NCI-H2107 treated with DMSO at 0.1 percent for 48 hours (cell line): Measurements from ENCODE around the gene CREM.

Source experiments
- DNase-seq: peaks from one replicate; lab custom pipeline; 2025; ENCODE audit not compliant: unreplicated experiment; lab: John Stamatoyannopoulos, UW

CREM gene

DNA sequence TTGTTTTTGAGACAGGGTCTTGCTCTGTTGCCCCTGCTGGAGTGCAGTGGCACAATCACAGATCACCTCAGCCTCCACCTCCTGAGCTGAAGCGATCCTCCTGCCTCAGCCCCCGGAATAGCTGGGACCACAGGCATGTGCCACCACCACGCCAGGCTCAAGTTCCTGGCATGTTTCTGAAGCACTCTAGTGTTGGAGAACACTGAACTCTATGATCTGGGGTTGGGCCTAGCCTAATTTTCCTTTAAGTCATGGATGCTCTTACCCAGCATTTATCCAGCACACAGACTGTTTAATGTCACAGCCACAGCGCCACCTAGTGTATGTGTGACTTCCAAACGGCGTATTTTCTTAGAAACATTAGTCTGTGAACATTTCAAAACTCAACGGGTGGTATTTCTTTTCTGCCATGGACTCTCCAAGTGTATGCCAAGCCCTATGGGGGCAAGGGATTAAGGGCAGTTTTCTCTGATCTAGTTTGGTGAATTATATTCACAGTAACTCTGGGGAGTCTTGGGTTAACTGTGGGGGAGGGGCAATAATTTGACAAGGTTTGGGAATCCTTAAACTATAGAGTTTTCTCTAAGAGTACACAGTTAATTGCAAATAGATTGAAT, 91.8 kb downstream of the CREM start:
- peak; percentile 65 for DNase-seq

DNA sequence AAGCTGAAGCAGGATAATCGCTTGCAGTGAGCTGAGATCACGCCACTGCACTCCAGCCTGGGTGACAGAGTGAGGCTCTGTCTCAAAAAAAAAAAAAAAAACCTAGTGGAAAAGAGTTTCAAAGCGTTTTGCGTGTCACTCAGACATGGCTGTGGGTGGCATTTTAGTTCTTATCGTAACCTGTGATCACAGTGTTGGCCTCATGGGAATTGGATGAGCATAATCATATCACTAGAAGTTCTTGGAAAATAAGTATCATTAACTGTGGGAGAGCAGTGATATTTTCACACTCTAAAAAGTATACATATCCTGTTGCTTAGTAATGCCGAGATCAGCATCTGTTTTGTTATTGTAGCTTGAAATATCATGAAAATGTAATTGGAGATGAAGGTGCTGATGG, 92.6 kb downstream of the CREM start:
- no peak for DNase-seq

DNA sequence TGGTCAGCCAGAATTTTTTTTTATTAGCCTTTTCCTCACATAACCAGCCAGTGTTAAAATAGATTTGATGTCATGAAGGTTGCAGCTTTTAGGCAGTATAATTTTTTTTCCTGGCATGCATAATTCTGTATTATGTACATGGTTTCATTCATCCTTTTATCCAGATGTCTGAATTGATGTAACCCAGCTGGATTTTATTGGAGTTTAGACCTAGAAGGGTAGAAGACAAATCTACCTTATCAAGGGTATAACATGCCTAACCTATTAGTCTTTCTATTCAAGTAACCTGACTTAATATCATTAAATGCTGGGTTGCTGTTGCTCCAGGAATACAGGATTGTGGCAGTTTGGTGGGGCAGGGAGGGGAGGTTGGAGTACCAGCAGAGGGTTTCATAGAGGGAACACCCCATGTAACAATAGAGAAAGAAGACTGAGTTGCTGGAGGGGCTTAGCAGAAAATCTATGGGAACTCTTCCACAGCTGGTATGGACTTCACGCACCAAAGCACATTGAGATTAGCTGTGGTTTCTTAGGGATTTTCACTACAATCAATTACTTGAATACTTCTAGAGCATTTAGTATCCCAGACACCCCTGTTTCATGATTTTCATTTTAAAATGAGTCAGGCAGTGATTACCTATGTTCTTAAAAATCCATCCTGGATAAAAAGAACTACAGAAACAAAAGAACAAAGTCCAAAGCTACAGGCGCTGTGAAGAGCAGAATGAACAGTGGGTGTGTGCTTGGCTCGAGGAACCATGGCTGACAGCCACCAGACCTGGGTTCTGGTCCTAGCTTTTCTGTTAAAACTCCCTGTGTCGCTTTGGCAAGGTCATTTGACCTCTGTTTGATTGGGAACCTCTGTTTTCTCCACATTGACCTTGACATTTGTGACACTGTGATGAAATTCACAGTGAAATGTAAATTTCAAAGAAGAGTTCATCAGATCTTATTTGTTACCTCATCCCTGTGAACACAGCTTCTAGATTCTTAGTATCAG, 93.5 kb downstream of the CREM start:
- DNase-seq = no peak

DNA sequence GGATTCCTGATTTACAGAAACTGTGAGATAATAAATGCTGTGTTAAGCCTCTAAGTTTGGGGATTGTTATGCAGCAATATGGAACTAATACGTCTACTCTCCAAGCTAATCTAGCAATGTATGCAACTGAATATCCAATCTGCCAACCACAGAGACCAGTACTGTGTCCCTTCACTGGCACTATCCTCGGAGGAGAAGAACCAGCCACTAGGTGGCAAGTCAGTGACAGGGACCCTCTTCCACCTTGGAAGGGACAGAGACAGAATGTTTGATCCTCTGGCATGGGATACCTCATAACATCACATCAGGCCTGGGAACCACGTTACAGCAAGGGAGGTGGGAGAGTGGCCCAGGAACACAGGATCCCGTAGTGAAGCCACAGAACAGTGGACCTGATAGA, 96.4 kb downstream of the CREM start:
- DNase-seq = no peak

DNA sequence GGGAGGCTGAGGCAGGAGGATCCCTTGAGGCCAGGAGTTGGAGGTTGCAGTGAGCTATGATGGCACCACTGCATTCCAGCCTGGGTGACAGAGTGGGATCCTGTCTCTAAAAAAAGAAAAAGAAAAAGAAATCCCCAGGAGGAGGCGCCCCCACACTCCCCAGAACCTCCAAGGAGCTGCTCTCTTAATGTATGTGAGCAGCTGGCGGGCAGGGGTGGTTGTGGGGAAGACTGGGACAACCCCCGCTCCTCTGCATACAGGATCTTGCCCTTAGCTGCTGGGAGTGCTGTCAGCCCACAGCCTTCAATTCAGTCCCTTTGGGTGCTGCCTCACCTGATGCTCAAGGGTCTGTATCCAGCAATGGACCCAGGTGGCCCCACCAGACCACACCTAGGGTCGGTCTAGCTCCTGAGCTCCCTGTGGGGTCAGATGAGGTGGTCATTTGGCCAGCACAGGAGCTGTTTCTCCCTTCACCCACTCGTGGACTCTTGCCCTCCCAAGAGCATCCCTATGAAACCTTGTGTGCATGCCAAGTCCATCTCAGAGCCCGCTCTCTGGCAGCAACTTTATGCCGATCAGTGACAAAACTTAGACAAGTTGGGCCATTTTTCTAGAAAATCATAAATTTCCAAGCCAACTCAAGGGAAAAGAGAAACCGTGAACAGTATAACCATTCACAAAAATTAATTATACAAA, 97.5 kb downstream of the CREM start:
- DNase-seq = no peak

DNA sequence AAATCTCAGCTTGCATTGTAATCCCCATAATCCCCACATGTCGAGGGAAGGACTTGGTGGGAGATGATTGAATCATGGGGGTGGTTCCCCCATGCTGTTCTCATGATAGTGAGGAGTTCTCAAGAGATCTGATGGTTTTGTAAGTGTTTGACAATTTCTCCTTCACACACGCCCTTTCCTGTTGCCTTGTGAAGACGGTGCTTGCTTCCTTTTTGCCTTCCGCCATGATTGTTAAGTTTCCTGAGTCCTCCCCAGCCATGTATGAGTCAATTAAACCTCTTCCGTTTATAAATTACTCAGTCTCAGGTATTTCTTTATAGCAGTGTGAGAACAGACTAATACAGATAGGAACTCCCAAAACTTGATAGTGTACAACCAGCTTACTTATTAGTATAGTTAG, 98.6 kb downstream of the CREM start:
- no peak for DNase-seq

DNA sequence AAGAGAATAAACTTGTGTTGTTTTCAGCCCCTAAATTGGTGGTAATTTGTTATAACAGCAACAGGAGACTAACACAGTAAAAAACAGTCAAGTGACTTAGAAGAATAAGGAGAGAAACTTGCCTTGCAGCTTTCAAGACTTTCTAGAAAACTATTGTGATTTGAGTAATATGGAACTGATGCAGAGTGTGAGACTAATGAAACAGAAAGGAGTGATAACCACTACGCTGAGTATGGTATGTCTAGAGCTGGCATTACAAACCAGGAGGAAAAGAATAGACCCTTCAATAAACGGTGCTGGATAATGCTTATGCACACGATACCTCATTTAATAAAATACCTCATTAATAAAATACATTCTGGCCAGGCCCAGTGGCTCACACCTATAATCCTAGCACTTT, 99.9 kb downstream of the CREM start:
- no peak for DNase-seq

DNA sequence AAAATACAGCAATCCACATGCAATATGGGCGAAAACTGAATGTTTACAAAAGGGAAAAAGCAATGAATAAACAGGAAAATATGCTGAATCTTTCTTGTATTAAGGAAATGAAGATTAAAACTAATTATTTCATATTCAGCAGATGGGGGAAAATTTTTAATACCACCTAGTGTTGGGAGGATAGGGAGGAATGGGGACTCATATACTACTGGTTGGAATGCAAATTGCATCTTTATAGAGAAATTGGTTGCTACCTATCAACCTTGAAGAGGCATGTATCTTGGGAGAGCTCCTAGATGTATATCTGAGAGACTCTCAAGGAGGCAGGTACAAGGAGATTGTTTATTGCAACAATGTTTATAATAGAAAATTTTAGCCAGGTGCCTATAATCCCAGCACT, 101.4 kb downstream of the CREM start:
- DNase-seq = no peak

DNA sequence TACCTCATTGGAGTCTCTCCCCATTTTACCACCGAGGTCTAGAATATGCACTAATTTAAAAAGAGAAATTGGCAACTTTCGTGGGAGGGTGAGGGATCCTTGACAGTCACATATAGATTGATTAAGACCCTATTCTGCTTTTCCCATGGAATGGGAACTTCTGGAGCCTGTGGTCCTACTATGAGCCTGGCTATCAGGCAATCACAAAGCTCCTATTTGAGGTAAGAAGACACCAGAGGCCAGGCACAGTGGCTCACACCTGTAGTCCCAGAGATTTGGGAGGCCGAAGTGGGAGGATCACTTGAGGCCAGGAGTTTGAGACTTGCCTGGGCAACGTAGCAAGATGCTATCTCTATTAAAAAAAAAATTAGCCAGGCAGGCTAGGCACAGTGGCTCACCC, 105.0 kb downstream of the CREM start:
- no peak for DNase-seq

DNA sequence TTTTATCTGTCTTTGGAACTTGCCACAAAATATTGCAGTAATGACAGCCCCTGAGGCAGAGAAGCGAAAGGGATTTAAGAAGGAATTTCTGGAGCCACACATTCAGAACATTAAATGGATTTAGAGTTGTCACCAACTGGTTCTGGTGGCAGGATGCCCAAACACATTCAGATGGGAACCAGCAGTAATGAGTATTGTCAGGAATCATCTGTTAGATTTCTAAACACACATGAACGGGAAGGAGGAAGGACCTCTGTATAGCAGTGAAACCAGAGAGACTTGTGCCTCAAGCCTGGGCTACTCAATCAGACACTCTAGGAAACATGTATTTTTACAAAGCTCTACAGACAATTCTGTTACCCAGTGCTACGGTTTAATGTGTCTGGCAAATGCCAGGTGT, 105.9 kb downstream of the CREM start:
- DNase-seq = no peak

DNA sequence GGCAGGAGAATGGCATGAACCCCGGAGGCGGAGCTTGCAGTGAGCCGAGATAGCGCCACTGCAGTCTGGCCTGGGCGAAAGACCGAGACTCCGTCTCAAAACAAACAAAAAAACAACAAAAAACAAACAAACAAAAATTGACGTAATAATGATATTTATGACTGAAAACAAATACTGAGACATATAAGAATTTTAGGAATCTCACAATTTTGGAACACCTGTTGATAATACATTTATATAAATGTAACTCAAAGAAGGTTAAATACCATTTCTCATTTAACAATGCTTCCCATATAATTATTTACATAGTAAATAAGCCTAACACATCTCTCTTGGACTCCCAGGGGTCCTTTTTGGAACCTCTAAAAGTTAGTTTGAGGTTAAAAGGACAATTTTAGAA, 107.4 kb downstream of the CREM start:
- DNase-seq = no peak

DNA sequence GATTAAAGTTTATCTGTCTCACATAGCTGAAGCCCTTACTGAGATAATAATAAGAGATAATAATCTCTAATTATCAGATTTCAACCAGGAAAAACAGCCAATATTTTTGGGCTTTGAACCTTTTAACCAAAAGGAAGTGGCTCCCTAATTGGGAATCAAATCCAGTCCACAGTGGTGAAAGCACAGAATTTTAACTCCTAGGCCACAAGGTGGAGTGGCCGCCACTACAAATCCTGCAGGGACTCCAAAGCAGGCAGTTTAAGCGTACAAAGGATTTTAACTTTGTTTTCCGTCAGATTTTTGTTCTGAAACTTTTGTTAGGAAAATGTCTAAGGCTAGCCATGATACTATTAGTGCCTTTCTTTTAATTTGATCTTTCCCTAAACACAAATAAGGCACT, 110.1 kb downstream of the CREM start:
- DNase-seq = no peak

DNA sequence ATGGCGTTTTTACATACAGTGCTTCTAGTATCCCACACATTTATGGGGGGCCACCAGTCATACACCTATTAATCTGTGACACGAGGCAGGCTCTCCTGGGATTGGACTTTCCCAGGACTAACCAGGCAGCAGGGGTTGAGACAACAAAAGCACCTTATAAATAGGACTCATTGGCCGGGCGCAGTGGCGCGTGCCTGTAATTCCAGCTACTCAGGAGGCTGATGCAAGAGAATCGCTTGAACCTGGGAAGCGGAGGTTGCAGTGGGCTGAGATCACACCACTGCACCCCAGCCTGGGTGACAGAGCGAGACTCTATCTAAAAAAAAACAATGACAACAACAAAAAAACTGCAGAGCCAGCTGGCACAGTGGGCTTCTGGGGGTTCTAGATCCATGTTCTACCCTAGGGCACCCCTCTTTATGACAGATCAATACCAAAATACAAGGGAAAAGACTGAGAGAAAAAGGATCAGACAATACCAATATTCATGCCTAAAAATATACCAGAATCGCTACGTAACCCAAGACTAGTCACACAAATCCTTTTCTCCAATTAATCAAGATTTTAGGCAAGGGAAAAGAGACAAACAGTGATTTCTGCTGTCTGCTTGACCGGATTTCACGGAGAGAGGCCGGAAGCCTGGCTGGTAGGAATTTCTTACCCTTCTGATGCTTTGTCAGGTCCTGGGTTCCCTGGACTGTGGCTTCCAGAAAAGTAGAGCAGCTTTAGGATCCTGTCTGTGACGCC, 111.3 kb downstream of the CREM start:
- DNase-seq = peak; percentile 33

DNA sequence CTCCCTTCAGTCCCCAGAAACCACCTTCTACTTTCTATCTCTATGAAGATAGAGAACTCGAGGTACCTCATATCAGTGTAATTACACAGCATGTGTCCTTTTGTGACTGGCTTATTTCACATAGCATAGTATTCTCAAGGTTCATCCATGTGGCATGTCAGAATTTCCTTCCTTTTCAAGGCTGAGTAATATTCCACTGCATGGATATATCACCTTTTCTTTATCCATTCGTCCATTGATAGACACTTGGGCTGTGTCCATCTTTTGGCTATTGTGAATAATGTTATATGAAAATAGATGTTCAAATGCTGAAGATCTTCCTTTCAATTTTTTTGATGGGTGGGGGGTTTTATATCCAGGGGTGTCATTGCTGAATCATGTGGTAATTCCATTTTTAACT, 117.9 kb downstream of the CREM start:
- DNase-seq = no peak

DNA sequence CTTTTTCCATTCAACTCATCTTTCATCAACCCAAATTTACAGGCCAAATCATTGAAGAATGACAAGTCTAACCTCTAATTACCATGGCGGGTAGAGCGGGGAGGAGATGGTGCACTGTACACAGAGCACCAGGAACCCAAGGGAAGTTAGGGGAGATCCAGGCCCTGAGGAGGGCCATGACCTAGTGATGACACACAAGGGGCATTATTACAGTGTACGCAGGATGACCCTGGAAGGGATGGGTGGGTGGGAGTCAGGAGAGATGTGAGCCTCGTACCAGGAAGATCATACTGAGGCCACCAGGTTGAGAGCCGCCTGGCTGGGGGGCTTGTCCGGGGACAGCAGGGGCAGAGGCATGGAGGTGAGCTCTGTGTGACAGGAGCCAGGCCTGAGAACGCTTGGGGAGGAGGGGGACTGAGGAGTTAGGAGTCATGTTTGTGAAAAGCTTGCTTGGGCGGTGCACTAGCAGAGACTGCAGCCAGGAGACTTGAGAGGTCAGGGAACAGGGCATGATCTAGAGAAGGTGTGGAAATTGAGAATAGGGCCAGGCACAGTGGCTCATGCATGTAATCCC, 120.2 kb downstream of the CREM start:
- DNase-seq = no peak

DNA sequence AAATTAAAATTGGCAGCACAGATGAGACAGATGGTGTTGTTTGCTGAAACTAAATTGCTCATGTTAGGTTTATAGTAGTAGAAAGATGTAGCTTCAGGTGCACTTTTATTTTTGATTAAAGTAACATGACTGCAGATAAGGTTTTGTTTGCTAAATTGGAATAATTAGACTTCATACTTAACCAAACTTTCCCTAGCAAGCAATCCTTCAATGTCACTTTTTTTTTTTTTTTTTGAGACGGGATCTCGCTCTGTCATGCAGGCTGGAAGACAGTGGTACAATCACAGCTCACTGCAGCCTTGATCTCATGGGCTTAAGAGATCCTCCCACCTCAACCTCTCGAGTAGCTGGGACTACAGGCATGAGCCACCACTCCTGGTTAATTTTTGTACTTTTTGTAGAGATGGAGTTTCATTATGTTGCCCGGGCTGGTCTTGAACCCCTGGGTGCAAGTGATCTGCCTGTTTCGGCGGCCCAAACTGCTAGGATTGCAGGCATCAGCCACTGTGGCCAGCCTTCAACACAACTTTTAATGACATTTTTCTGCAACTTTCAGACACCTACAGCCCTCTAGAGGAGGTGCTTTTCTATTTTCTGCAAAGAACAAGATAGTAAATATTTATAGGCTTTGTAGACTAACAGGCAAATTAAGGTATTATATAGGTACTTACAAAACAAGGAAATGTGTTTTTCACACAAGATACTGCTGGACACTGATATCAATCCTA, 124.9 kb downstream of the CREM start:
- DNase-seq = no peak

DNA sequence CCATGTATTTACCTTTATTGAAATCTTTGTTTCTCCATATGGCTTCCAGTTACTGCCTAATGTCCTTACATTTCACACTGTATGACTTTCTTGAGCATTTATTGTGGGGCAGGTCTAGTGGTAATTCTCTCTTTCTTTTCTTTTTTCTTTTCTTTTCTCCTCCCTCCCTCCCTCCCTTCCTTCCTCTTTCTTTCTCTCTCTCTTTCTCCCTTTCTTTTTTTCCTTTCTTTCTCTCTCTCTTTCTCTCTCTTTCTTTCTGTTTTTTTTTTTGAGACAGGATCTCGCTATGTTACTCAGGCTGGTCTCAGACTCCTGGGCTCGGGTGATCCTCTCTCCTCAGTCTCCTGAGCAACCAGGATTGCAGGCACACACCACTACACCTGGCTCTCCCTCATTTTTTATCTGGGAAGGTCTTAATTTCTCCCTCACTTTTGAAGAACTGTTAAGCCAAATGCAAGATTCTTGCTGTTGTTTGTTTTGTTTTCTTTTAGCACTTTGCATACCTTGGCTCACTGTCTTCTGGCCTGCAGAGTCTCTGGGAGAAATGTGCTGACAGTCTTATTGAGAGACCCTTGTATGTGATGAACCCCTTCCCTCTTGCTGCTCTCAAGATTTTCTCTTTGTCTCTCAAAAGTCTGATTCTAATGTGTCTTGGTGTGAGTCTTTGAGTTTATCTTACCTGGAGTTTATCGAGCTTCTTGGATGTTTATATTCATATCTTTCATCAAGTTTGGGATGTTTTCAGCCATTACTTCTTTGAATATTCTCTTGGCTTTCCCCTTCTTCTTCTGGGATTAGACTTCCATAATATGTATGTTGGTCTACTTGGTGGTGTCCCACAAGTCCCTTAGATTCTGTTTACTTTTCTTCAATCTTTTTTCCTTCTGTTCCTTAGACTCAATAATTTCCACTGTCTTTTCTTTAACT, 130.7 kb downstream of the CREM start:
- no peak for DNase-seq

DNA sequence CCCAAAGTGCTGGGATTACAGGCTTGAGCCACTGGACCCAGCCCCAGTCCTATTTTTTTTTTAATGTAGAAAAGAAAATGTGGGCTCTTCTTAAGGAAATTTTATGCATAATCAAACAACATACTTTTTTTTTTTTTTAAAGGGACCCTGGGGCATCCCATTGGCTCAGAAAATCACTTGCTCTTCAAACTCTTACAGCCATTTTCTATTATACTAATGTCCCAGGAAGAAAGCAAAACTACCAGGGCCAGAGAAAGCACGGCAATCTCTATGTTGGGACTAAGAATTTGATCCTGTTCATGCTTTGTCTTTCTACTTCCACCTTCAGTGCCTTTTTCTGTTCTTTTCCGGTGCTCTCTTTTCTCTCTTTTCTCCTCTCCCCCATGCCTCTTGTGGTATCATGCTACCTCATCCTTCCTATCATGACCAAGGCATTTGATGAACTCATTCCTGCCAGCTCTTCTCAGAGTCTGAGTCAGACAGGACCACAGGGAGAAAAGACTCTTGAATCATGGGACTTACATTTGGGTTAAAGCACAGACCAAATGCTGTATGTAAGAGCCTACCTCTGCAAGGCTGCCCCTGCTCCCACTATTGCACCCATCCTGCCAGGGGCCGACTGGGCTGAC, 133.2 kb downstream of the CREM start:
- DNase-seq = no peak

DNA sequence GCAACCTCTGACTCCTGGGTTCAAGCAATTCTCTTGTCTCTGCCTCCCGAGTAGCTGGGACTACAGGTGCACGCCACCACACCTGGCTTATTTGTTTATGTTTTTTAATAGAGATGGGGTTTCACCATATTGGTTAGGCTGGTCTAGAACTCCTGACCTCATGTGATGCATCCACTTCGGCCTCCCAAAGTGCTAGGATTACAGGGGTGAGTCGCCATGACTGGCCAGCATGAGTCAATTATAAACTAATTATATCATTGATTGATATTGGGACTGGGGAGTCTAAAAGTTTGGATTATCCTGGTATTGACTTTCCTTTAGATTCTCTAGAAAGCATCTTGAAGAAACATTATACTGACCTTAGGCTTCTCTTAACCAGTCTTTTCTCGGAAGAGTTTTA, 135.8 kb downstream of the CREM start:
- no peak for DNase-seq
